ENCODE measurements around the gene IRF8. TPM values are rescaled to one million over a fixed set of nuclear protein-coding genes. Genes with fewer than 3 reads are reported as not detected.

IRF8 gene
- total RNA-seq, 4 donors from 2014 or later, result 1.5 to 3.1 (median 2.8) TPM

GRCh38 chr16:85954927-85955519, 56.1 kb downstream of the IRF8 start:
- TF ChIP-seq POLR2A (IDR thresholded peaks at IDR 0.05) (no peak), CTCF (IDR thresholded peaks at IDR 0.05 in 4 of 5, conservative IDR thresholded peaks at IDR 0.05 in 1 of 5) (no peak)
- intact Hi-C loops (cut with DNase I; ENCODE audit: low total_unique reads), result no loop called here

GRCh38 chr16:85955566-85955965, 56.6 kb downstream of the IRF8 start:
- Histone ChIP-seq H3K36me3 (no peaks in the 10 kb centered on the region), H3K27ac (no peak overlapping the region), H3K4me3 (no peak overlapping the region), H3K27me3 (peaks cover 0 to 9% (median 0%) of the 10 kb centered on the region in 3 donors), H3K9me3 (no peaks in the 10 kb centered on the region), H3K4me1 (no peaks in the 10 kb centered on the region)
- intact Hi-C loops (cut with DNase I; ENCODE audit: low total_unique reads), result no loop called here
- ATAC-seq (no peak), DNase-seq (no peak)
- in situ Hi-C loops (cut with MboI; ENCODE audit: low sequenced_read_pairs in 4 of 4), result no loop called here
- TF ChIP-seq POLR2A (IDR thresholded peaks at IDR 0.05) (no peak), CTCF (IDR thresholded peaks at IDR 0.05 in 4 of 5, conservative IDR thresholded peaks at IDR 0.05 in 1 of 5) (no peak)

More at GRCh38 chr16:85954927-85955519, 56.1 kb downstream of the IRF8 start:
- no peak for DNase-seq
- H3K4me3 ChIP-seq, result no peak overlapping the region
- no peak for ATAC-seq
- peaks cover 0 to 10% (median 0%) of the 10 kb centered on the region in 3 donors for H3K27me3 ChIP-seq
- H3K4me1 ChIP-seq, result no peaks in the 10 kb centered on the region
- no peaks in the 10 kb centered on the region for H3K36me3 ChIP-seq
- H3K27ac ChIP-seq, result no peak overlapping the region
- in situ Hi-C loops (cut with MboI; ENCODE audit: low sequenced_read_pairs in 4 of 4), result no loop called here
- H3K9me3 ChIP-seq, result no peaks in the 10 kb centered on the region

GRCh38 chr16:85956426-85956825, 57.5 kb downstream of the IRF8 start:
- Histone ChIP-seq H3K36me3 (no peaks in the 10 kb centered on the region), H3K27me3 (peaks cover 0 to 5% (median 0%) of the 10 kb centered on the region in 3 donors), H3K9me3 (no peaks in the 10 kb centered on the region), H3K27ac (no peak overlapping the region), H3K4me3 (no peak overlapping the region), H3K4me1 (no peaks in the 10 kb centered on the region)
- in situ Hi-C loops (cut with MboI; ENCODE audit: low sequenced_read_pairs in 4 of 4), result no loop called here
- ATAC-seq (no peak), DNase-seq (no peak)
- intact Hi-C loops (cut with DNase I; ENCODE audit: low total_unique reads), result no loop called here
- TF ChIP-seq CTCF (IDR thresholded peaks at IDR 0.05 in 4 of 5, conservative IDR thresholded peaks at IDR 0.05 in 1 of 5), result no peak
- TF ChIP-seq POLR2A (IDR thresholded peaks at IDR 0.05), result no peak

- Histone ChIP-seq H3K9me3 (no peaks in the 10 kb centered on the region), H3K36me3 (no peaks in the 10 kb centered on the region), H3K4me3 (no peak overlapping the region), H3K4me1 (no peaks in the 10 kb centered on the region), H3K27me3 (peaks cover 0 to 2% (median 0%) of the 10 kb centered on the region in 3 donors), H3K27ac (no peak overlapping the region)
- no peak for DNase-seq
- no peak for ATAC-seq
- intact Hi-C loops (cut with DNase I; ENCODE audit: low total_unique reads), result no loop called here
- TF ChIP-seq POLR2A (IDR thresholded peaks at IDR 0.05) (no peak), CTCF (IDR thresholded peaks at IDR 0.05 in 4 of 5, conservative IDR thresholded peaks at IDR 0.05 in 1 of 5) (no peak)
- in situ Hi-C loops (cut with MboI; ENCODE audit: low sequenced_read_pairs in 4 of 4), result no loop called here
These were observed 59.8 kb downstream of the IRF8 start for GRCh38 chr16:85958731-85959130.

GRCh38 chr16:85959686-85960085, 60.7 kb downstream of the IRF8 start:
- TF ChIP-seq POLR2A (IDR thresholded peaks at IDR 0.05) (no peak), CTCF (IDR thresholded peaks at IDR 0.05 in 4 of 5, conservative IDR thresholded peaks at IDR 0.05 in 1 of 5) (no peak)
- Histone ChIP-seq H3K4me1 (no peaks in the 10 kb centered on the region), H3K27me3 (peaks cover 0 to 2% (median 0%) of the 10 kb centered on the region in 3 donors), H3K27ac (no peak overlapping the region), H3K4me3 (no peak overlapping the region), H3K36me3 (no peaks in the 10 kb centered on the region), H3K9me3 (no peaks in the 10 kb centered on the region)
- intact Hi-C loops (cut with DNase I; ENCODE audit: low total_unique reads), result no loop called here
- DNase-seq, result no peak
- in situ Hi-C loops (cut with MboI; ENCODE audit: low sequenced_read_pairs in 4 of 4), result no loop called here
- ATAC-seq, result no peak

All from gastrocnemius medialis (tissue), 4 donors.